Measurements from ENCODE around the gene LOXHD1.

DNA sequence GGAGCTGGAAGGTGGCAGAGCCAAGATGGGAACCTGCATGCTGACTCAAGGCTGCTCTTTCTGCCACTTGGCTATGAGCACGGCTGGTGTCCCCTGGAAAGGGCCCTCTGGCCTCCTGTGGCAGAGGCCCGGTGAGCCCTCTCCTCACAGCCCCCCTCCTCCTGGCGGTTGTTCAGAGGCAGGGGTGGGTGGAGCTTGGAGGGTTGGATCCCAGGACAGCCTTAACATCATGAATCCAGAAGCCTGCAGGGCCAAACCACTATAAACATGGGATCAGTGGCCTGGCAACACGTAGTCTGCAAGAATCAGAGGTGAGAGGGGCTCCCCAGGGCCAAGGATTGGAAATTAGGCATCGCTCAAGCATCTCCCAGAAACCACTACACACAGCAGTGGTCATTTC lies 48.5 kb upstream of the LOXHD1 start:
- TF ChIP-seq CTCF (IDR thresholded peaks at IDR 0.05) (no peak), POLR2AphosphoS5 (IDR thresholded peaks at IDR 0.05; ENCODE audit: insufficient read depth in 1 of 2, low read depth in 1 of 2) (no peak)

Measured in vagina (tissue), 2 donors.